Left cardiac atrium (tissue), 4 donors: ENCODE results near the gene CFAP100. TPM values are rescaled to one million over a fixed set of nuclear protein-coding genes. Genes with fewer than 3 reads are reported as not detected.

Experiments used
- ATAC-seq, 2 donors: fragments of 200-7000 bp; cut with Tn5 transposase; one replicate each; pipeline ENCODE4 v1.9.1; 2020; ENCODE audit warnings: mild to moderate bottlenecking in 2 of 2, moderate library complexity in 2 of 2
- DNase-seq: peaks from one replicate; pipeline ENCODE4 v3.0.0-alpha.2; 2020
- intact Hi-C, 2 donors: fragments of 100-400 bp; cut with DNase I; formaldehyde crosslinking; loops; one replicate each; pipeline versions ENCODE4 v1.14.1 to v1.15.1; 2022 to 2023
- total RNA-seq, 2 donors: library from RNA; stranded (reverse); fragmentation: NEBNext Ultra II Directional; extraction: Animal tissue kit (Norgen Biotek cat#: 25700); gene quantifications; one replicate each; pipeline ENCODE4 v1.2.1, GENCODE V29; 2021
- donor health status: DM: no; HTN: yes; CAD: no.
- donor health status: DM: no; HTN: yes; CAD: no; lungs with severe emphysema.
- donor health status: DM: yes; HTN: yes; CAD: no.
- donor health status: Dilated cardiomyopathy.

CFAP100 gene
- total RNA-seq, 2 donors from 2014 or later = not detected

GRCh38 chr3:126414961-126415660 is 20.4 kb downstream of the CFAP100 start:
- no peak for ATAC-seq
- DNase-seq = no peak
- intact Hi-C loops = no loop called here

DNA sequence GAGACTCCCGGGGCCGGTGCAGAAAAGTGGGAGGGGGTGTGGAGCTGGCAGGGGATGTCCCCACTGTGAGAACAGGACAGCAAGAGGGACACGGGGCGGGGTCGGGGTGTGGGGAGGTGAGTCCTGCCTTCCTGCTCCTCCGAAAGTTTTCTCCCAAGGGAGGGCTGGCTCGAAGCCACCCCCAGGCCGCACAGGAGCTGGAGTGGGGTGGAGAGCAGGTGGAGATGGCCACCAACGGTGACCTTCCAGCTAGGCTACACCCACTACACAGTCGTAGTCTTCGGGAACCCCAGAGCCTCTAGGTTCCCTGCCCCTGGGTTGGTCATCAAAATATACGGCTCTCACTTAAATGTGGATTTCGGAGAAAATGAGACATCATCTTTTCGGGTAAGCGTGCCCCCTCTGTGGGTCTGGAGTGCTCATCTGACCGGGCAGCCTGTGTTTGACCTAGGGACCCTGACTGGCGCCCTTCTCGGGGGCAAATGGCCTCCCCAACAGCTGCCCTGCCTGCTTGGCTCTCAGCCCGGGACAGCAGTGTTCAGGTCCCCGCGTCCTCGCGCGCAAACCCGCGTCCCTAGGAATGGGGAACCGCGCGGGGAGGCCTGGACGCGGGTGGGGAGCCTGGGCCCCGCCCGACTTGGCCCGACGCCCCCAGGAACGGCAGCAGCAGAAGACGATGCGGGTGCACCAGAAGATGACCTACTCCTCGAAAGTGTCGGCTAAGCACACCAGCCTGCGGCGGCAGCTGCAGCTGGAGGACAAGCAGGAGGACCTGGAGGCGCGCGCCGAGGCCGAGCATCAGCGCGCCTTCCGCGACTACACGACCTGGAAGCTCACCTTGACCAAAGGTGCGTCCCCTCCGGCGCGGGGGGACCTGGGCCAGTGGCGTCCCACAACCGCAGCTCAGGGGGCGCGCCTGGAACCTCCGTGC is 21.2 kb downstream of the CFAP100 start:
- ATAC-seq = no peak
- intact Hi-C loops = no loop called here
- no peak for DNase-seq

DNA sequence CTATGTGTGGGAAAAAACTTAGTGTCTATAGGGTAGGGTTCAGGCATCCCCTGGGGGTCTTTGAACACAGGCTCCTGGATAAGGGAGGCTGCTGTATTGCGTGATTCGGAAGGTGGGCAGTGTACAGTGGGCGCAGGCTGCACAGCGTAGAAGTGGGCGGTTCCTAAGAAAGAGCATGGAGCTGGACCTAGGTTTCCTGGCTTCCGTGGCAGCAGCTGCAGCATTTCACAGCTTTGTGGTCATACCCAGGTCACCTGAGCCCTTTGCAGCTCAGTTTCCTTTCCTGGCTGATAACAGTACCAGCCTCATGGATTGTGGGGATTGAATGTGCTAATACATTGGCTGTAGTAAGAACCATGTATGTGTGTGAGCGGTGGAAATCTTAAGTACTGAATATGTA is 22.2 kb downstream of the CFAP100 start:
- DNase-seq = no peak
- intact Hi-C loops = no loop called here
- ATAC-seq = no peak

DNA sequence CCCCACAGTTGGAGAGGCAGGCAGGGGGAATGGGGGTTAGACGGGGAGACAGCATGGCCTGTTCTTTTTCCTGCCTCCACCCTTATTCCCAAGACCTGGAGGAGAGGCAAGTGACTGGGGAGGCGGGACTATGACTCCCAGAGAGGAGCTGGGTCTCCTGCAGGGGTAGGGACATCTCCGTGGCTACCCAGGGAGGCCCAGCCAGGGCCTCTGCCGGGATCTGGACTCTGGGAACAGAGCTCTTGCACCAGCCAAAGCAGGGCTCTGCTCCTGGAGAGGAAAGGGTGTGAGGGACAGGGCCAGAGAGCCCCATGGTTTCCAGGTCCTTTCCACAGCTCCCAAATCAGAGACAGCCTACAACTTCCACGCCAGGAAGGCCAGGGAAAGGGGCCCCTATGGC is 22.8 kb downstream of the CFAP100 start:
- no peak for DNase-seq
- no peak for ATAC-seq
- intact Hi-C loops = no loop called here

- no peak for DNase-seq
- no peak for ATAC-seq
- intact Hi-C loops = no loop called here
Observed at GRCh38 chr3:126417981-126418530, 23.3 kb downstream of the CFAP100 start.

DNA sequence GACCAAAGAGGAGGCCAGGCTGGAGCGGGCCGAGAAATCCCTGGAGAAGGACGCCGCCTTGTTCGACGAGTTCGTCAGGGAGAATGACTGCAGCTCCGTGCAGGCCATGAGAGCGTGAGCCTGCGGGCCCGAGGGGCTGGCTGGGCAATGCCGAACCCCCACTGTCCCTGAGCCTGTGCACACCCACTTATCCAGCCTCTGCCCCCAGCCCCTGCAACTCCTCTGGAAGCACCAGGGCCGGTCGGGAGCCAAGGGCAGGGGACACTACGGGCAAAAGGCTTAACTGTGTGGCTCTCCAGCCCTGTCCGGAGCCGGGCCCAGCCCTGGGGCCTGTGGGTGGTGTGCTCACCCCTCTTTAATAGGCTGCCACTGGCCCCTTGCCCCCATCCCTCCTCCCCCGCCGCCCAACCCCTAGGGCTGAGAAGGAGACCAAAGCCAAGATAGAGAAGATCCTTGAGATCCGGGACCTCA is 24.0 kb downstream of the CFAP100 start:
- ATAC-seq = no peak
- intact Hi-C loops = no loop called here
- DNase-seq = no peak

DNA sequence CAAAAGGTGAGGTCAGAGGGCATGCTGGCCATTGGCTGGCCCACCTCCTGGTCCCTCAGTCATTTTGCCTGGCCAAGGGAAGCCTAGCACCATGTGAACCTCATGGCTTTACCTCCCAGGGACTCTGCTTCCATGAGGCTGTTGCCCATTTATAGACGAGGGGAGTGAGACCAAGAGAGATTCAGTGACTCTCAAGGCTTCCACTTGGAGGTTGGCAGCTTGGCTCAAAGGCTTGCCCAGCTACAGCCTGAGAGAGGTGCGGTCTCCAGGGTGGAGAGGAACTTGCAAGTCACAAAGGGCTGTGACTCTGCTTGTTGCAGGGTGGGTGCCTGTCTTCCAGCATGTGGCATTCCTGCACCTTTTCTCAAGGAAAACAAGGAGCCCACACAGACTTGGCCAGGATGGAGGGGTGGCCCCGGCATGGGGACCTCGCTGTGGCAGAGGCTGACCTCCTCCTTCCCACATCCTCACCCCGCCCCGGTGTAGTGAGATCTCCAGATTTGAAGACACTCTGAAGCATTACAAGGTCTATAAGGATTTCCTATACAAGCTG is 24.5 kb downstream of the CFAP100 start:
- no peak for ATAC-seq
- intact Hi-C loops = no loop called here
- no peak for DNase-seq

- intact Hi-C loops = no loop called here
- no peak for ATAC-seq
- DNase-seq = no peak
Observed at GRCh38 chr3:126419886-126420786, 25.4 kb downstream of the CFAP100 start.

DNA sequence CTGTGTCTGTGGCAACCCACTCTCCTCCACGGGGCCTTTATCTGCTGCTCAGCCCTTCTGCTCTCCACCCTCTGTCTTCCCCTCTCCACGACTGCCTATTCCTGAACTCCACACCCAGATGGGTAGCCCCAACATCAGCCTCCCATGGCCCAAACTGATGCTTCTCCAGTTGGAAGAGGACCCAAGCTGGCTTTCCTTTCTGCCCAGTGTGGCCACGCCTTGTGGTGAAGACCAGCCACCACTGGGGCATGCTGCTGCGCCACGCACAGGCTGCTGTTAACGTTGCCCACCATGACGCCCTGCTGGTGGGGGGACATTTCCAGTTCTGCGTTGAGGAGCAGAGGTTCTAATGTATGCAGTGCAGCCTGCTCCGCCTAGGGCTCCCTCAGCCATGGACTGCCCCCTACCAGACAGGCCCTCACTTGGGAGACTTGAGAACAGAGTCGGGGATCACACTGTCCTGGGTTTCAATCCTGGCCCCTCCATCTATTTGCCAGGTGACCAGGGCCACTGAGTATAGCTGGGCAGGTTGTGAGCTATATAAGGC is 26.9 kb downstream of the CFAP100 start:
- no peak for DNase-seq
- no peak for ATAC-seq
- intact Hi-C loops = no loop called here

GRCh38 chr3:126422121-126422520 is 27.4 kb downstream of the CFAP100 start:
- DNase-seq (no peak), ATAC-seq (no peak)
- intact Hi-C loops = no loop called here

- intact Hi-C loops = no loop called here
- no peak for ATAC-seq
- DNase-seq = no peak
Observed at GRCh38 chr3:126422571-126423091, 27.9 kb downstream of the CFAP100 start.

DNA sequence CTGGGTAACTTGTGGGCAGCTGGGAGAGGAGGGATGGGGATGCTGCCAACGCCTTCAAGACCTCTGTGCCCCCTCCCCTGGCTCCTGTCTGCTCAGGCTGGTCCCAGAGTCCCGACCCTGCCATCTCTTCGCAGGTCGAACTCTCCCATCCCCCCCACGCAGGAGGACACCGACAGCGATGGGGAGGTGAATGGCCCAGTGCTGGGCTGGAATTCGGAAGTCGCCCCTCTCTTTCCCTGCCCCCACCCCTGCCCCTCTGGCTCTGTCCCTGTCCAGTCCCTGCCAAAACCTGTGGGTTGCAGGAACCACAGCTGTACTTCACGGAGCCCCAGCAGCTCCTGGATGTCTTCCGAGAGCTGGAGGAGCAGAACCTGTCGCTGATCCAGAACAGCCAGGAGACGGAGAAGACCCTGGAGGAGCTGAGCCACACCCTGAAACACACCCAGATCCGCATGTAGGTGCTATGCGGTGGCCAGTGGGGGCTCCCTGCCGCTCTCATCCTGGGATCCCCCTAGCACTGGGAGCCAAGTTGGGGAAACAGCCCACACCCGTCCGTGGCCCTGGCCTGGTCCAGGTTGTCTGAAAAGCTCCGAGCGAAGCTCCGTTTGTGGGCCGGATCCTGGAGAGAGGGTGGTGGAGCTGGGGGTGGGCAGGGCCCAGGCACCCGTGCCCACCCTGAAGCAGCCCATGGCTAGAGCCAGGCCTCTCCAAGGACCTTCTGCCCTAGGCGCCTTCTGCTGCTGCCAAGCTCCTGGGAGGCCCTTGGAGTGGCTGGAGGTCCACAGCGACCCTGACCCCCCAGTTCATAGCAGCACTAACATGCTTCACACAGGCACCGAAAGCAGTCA is 28.7 kb downstream of the CFAP100 start:
- intact Hi-C loops = no loop called here
- ATAC-seq (no peak), DNase-seq (no peak)

GRCh38 chr3:126424039-126424717 is 29.5 kb downstream of the CFAP100 start:
- no peak for DNase-seq
- intact Hi-C loops = no loop called here
- ATAC-seq = no peak

DNA sequence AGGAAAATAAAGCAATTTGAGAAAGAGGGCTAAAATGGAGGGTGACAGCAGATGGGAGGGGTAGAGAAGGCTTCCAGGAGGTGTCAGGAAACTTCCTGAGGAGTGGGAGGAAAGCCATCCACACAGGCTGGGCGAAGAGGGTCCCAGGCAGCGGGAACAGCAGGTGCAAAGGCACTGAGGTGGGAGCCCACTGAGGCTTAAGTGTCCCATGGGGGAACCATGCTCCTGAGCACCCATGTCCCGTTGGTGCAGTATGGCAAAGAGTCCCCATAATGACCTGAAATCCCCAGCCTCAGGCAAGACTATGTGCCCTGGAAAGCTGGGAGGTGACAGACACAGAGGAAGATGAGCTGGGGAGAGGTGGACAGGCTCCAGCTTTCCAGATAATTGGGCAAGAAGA is 30.0 kb downstream of the CFAP100 start:
- ATAC-seq (no peak), DNase-seq (no peak)
- intact Hi-C loops = no loop called here

DNA sequence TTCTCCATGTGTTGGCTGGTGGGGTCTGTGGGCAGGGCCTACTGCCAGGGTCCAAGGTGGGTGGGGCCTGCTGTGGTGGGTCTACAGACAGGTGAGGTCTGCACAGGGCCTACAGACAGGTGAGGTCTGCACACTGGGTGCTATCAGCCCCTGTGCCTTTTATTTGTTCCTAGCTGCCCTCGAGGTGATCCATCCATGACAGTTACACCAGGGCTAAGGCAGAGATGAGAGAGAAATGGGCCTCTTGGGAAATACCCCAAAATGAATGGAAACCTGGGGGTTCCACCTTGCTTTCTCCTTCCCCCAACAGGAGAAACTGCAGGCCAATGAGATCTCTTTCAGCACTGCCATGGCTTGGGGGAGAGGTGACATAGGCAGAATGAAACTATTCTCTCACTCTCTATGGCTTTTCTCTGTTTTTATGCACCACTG is 36.4 kb downstream of the CFAP100 start:
- intact Hi-C loops = no loop called here
- no peak for ATAC-seq
- no peak for DNase-seq

- ATAC-seq = peak in 1 of 2 donors; percentile 5
- intact Hi-C loops = no loop called here
- DNase-seq = no peak
Observed at GRCh38 chr3:126432361-126433104, 37.8 kb downstream of the CFAP100 start.
